CD4-positive, CD25-positive, alpha-beta regulatory T cell (primary cell): ENCODE data around the gene MLNR. TPM values are rescaled to one million over a fixed set of nuclear protein-coding genes. Genes with fewer than 3 reads are reported as not detected.

ENCODE experiments used
- ATAC-seq, 2 donors: fragments of 150-1000 bp; cut with Tn5 transposase; one replicate each; pipeline ENCODE4 v1.10.0; 2021; ENCODE audit warnings: low read depth in 2 of 2, moderate number of reproducible peaks in 2 of 2, moderate library complexity in 1 of 2
- DNase-seq, 3 donors: peaks; one replicate each; pipeline versions ENCODE4 v3.0.0 to v3.0.0-alpha.2; 2012 to 2022; ENCODE audit warnings: mixed read lengths in 1 of 3
- H3K27ac ChIP-seq: one replicate; pipeline ENCODE4 v1.7.0; 2013; ENCODE audit warnings: mild to moderate bottlenecking, low read length; ENCODE audit not compliant: insufficient read depth, poor library complexity, severe bottlenecking
- H3K27me3 ChIP-seq: one replicate; pipeline ENCODE4 v1.7.0; 2013; ENCODE audit warnings: low read length; ENCODE audit not compliant: control insufficient read depth, insufficient read depth
- H3K36me3 ChIP-seq: one replicate; pipeline ENCODE4 v1.7.0; 2013; ENCODE audit warnings: mild to moderate bottlenecking, low read length, moderate library complexity; ENCODE audit not compliant: control insufficient read depth, insufficient read depth
- H3K4me1 ChIP-seq: 2 replicates; pipeline ENCODE4 v1.7.0; 2013; ENCODE audit warnings: mild to moderate bottlenecking, low read length; ENCODE audit not compliant: insufficient read depth, control insufficient read depth, poor library complexity, severe bottlenecking
- H3K4me3 ChIP-seq: one replicate; pipeline ENCODE4 v1.7.0; 2013; ENCODE audit warnings: low read depth, mild to moderate bottlenecking, low read length, moderate library complexity
- H3K9me3 ChIP-seq, 2 experiments: 1 replicate in 1 of 2; 2 replicates in 1 of 2; pipeline ENCODE4 v1.7.0; 2013; ENCODE audit warnings: low read length in 2 of 2, mild to moderate bottlenecking in 1 of 2, moderate library complexity in 1 of 2; ENCODE audit not compliant: control insufficient read depth in 2 of 2
- H3K27ac Mint-ChIP-seq, 3 donors: one replicate each; pipeline ENCODE4 v1.8.0; 2020 to 2022; ENCODE audit warnings: mild to moderate bottlenecking in 3 of 3, mixed read lengths in 3 of 3, moderate library complexity in 2 of 3
- H3K27me3 Mint-ChIP-seq: one replicate; pipeline ENCODE4 v1.8.0; 2022; ENCODE audit warnings: mild to moderate bottlenecking, mixed read lengths
- H3K36me3 Mint-ChIP-seq: one replicate; pipeline ENCODE4 v1.8.0; 2020; ENCODE audit warnings: mixed read lengths
- H3K4me1 Mint-ChIP-seq, 4 donors: one replicate each; pipeline ENCODE4 v1.8.0; 2020 to 2022; ENCODE audit warnings: mixed read lengths in 4 of 4, mild to moderate bottlenecking in 1 of 4
- H3K4me3 Mint-ChIP-seq, 4 donors: one replicate each; pipeline ENCODE4 v1.8.0; 2020 to 2022; ENCODE audit warnings: mild to moderate bottlenecking in 4 of 4, mixed read lengths in 4 of 4, moderate library complexity in 3 of 4
- H3K9me3 Mint-ChIP-seq, 7 donors: one replicate each; pipeline ENCODE4 v1.8.0; 2020 to 2022; ENCODE audit warnings: mixed read lengths in 7 of 7, mild to moderate bottlenecking in 3 of 7, moderate library complexity in 2 of 7
- polyA plus RNA-seq, 4 donors: library from polyadenylated mRNA; unstranded; fragments of 300-500 nt; fragmentation: Illumina TruSeq; gene quantifications; one replicate each; pipeline ENCODE4 v1.2.3, GENCODE V29; 2021
- total RNA-seq: library from RNA; stranded (reverse); gene quantifications from one replicate; pipeline ENCODE4 v1.2.3, GENCODE V29; 2022

MLNR gene
- total and polyA plus RNA-seq, 5 donors from 2014 or later: not detected

DNA sequence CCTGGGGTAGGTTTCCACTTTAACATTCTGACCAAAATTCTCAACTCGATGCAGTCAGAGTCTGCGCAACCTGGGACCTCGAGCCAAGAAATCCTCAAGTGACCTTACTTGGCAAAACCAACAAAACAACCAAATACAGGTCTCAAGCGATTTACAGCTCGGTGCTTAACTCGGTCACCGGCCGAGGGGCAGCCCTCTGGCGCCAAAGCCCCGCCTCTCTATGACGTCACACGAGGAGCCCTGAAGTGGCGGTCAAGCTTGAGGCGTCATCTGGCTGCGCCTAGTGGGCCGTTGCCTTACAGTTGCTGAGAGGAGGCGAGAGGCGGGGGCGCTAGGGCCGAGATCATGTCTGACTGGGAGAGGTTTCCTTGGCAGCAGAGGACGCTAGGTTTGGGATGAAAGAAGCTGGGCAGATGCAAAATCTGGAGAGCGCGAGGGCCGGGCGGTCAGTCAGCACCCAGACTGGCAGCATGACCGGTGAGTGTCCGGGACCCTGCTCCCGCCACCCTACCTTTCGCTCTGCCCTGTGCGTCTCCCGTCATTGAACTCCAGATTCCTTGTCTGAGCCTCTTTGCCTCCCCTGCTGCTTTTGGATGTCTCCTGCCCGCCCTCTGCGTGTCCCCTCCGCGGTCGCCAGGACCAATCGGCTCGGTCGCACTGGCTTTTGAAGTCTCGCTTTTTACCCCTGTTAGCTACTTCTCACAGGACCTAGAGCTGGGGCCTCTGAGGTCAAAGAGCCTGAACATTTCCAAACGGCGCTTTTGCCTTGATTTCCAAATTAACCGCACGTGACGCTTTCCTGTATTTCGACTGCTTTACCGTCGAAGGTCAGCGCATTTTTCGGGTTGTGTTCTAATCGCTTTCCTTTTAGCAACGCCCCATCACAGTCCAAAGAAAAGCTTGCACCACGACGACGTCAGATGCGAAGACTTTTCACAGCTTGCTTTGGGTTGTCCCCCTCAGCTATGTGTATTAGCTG, 27.8 kb downstream of the MLNR start, which contains the start of gene CDADC1:
TSS of gene CDADC1 (plus strand) at position 283 of the 979 bp plus-strand sequence. CDS start at position 396, 113 bp downstream.
- H3K27ac ChIP-seq: peak within 1 kb of the TSS; percentile 84
- peaks cover 5% of the 10 kb centered on the region for H3K27me3 ChIP-seq
- Mint-ChIP-seq H3K36me3 (peaks cover 9% of the 10 kb centered on the region), H3K4me1 (peaks cover 30 to 57% (median 43%) of the 10 kb centered on the region in 4 donors), H3K9me3 (peaks cover 0 to 2% (median 0%) of the 10 kb centered on the region in 7 donors), H3K4me3 (peak within 1 kb of the TSS; percentile 94 to 99 (median 98)), H3K27me3 (peaks cover 4% of the 10 kb centered on the region), H3K27ac (peak within 1 kb of the TSS; percentile 96 to 99 (median 98))
- peaks cover 37% of the 10 kb centered on the region for H3K4me1 ChIP-seq
- peak; percentile 74 to 91 (median 82) for DNase-seq
- no peaks in the 10 kb centered on the region for H3K9me3 ChIP-seq
- H3K36me3 ChIP-seq: no peaks in the 10 kb centered on the region
- peak within 1 kb of the TSS; percentile 96 for H3K4me3 ChIP-seq
- peak; percentile 78 for ATAC-seq

DNA sequence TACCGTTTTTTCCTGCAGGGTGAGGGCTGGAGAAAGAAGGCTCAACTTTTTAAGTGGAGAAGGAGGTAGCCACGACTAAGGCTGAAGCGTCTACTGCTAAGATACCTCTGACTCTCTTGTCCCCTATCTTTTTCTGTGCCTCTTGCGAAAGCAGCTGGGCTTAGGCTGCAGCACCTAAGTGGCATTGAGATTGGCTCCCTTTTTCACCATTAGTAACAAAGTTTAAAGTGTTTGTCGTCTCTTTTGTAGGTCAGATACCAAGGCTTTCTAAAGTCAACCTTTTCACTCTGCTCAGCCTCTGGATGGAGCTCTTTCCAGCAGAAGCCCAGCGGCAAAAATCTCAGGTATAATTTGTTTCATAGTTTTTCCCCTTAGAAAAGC, 28.5 kb downstream of the MLNR start:
- Mint-ChIP-seq H3K27ac (peak overlapping the region; percentile 57 to 98 (median 96)), H3K4me3 (peak overlapping the region; percentile 94 to 99 (median 98)), H3K4me1 (peaks cover 35 to 63% (median 48%) of the 10 kb centered on the region in 4 donors), H3K36me3 (peaks cover 9% of the 10 kb centered on the region), H3K9me3 (peaks cover 0 to 2% (median 0%) of the 10 kb centered on the region in 7 donors), H3K27me3 (peaks cover 4% of the 10 kb centered on the region)
- H3K9me3 ChIP-seq: no peaks in the 10 kb centered on the region
- no peaks in the 10 kb centered on the region for H3K36me3 ChIP-seq
- ATAC-seq (peak; percentile 20 to 32), DNase-seq (peak in 1 of 3 donors; percentile 15)
- peak overlapping the region; percentile 84 for H3K27ac ChIP-seq
- H3K4me1 ChIP-seq: peaks cover 43% of the 10 kb centered on the region
- H3K27me3 ChIP-seq: peaks cover 2% of the 10 kb centered on the region
- peak overlapping the region; percentile 96 for H3K4me3 ChIP-seq

DNA sequence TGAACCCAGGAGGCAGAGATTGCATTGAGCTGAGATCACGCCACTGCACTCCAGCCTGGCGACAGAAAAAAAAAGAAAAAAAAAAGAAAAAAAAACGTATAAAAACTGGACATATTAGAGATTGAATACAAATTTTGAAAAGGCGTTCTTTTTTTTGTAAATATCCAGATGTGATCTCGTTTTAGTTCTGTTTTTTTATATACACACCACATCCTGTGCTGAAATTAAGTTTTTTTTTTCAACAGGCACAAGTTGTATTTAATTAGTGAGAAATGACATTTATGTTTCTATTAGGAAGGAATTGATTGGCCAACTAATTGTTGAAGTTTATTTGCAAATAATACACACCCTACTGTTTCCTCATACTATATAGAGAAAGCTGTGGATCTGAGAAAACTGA, 31.2 kb downstream of the MLNR start:
- Mint-ChIP-seq H3K27me3 (no peaks in the 10 kb centered on the region), H3K9me3 (no peaks in the 10 kb centered on the region), H3K4me1 (peaks cover 39 to 85% (median 66%) of the 10 kb centered on the region in 4 donors), H3K36me3 (peaks cover 20% of the 10 kb centered on the region), H3K4me3 (peak overlapping the region in 3 of 4 donors; percentile 21 to 24 (median 23)), H3K27ac (peak overlapping the region in 1 of 3 donors; percentile 42)
- peak overlapping the region; percentile 0 for H3K4me3 ChIP-seq
- ATAC-seq: no peak
- DNase-seq: no peak
- H3K27me3 ChIP-seq: peaks cover 2% of the 10 kb centered on the region
- peaks cover 51% of the 10 kb centered on the region for H3K4me1 ChIP-seq
- no peaks in the 10 kb centered on the region for H3K9me3 ChIP-seq
- peaks cover 17% of the 10 kb centered on the region for H3K36me3 ChIP-seq
- no peak overlapping the region for H3K27ac ChIP-seq

DNA sequence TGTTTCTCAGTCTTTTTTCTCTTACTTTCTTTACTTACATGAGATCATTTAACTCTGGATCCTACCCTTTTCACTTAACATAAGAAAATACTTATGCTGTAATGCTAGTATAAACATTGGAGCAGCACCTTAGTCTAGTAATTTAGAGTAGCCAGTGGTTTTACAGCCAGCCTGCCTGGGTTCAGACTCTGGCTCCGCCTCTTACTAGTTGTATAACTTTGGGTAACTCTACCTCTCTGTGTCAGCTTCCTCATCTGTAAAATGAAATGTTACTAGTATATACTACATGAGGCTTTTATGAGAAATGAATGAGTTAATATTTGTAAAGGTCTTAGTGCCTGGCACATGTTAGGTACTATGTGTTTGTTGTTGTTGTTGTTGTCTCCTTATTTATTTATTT, 33.2 kb downstream of the MLNR start:
- Histone ChIP-seq H3K27ac (no peak overlapping the region), H3K4me3 (no peak overlapping the region)

DNA sequence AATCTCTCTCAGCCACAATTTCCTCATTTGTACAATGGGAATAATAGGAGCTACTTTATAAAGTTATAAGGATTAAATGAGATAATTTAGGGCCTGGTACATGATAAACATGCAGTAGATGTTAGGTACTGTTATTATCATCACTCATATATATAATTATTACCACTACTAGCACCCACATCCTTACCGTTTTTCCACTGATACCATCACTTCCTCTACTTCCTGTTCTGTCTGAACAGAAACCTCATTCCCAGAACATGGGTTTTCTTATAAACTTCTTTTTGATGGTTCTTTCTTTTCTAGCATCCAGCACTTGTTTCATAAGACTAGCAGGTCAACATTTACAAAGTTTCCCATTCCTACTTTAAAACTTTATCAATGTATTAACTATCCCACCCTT, 33.9 kb downstream of the MLNR start:
- Histone ChIP-seq H3K27ac (no peak overlapping the region), H3K9me3 (no peaks in the 10 kb centered on the region), H3K36me3 (peaks cover 20% of the 10 kb centered on the region), H3K4me1 (peaks cover 53% of the 10 kb centered on the region), H3K27me3 (no peaks in the 10 kb centered on the region), H3K4me3 (no peak overlapping the region)
- Mint-ChIP-seq H3K36me3 (peaks cover 24% of the 10 kb centered on the region), H3K27me3 (no peaks in the 10 kb centered on the region), H3K27ac (peak overlapping the region in 1 of 3 donors; percentile 94), H3K9me3 (no peaks in the 10 kb centered on the region), H3K4me1 (peaks cover 38 to 88% (median 65%) of the 10 kb centered on the region in 4 donors), H3K4me3 (peak overlapping the region in 1 of 4 donors; percentile 14)
- DNase-seq (peak in 1 of 3 donors; percentile 19), ATAC-seq (no peak)

More for the DNA sequence above, 33.2 kb downstream of the MLNR start:
- peaks cover 55% of the 10 kb centered on the region for H3K4me1 ChIP-seq
- Mint-ChIP-seq H3K9me3 (no peaks in the 10 kb centered on the region), H3K36me3 (peaks cover 24% of the 10 kb centered on the region), H3K4me3 (peak overlapping the region in 3 of 4 donors; percentile 1 to 92 (median 8)), H3K4me1 (peaks cover 44 to 88% (median 65%) of the 10 kb centered on the region in 4 donors), H3K27ac (peak overlapping the region; percentile 16 to 78 (median 45)), H3K27me3 (no peaks in the 10 kb centered on the region)
- ATAC-seq (no peak), DNase-seq (peak in 1 of 3 donors; percentile 20)
- H3K36me3 ChIP-seq: peaks cover 20% of the 10 kb centered on the region
- H3K27me3 ChIP-seq: no peaks in the 10 kb centered on the region
- no peaks in the 10 kb centered on the region for H3K9me3 ChIP-seq

DNA sequence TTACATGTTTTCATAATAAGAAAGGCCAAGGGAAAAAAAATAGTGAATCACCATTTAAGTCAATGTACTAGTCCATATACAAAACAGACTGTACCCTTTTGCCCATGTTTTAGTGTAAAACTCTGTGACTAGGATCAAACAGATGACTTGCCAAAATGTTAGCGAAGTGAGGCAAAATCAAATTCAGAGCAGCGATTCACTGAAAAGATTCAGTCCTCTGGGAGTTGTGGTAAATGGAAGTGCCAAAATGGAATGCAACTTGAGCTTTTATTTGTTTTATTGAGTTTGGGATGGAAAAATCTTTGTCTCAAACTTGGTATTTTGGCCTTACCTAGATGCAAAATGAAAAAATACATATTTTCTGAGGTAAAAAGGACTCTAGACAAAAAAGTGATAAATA, 36.7 kb downstream of the MLNR start:
- Mint-ChIP-seq H3K27me3 (no peaks in the 10 kb centered on the region), H3K27ac (peak overlapping the region; percentile 91 to 96 (median 96)), H3K9me3 (no peaks in the 10 kb centered on the region), H3K36me3 (peaks cover 37% of the 10 kb centered on the region), H3K4me1 (peaks cover 30 to 65% (median 46%) of the 10 kb centered on the region in 4 donors), H3K4me3 (peak overlapping the region in 3 of 4 donors; percentile 85 to 89 (median 88))
- Histone ChIP-seq H3K4me1 (peaks cover 32% of the 10 kb centered on the region), H3K27ac (no peak overlapping the region), H3K9me3 (no peaks in the 10 kb centered on the region), H3K4me3 (no peak overlapping the region), H3K36me3 (peaks cover 44% of the 10 kb centered on the region), H3K27me3 (no peaks in the 10 kb centered on the region)
- ATAC-seq (no peak), DNase-seq (no peak)

DNA sequence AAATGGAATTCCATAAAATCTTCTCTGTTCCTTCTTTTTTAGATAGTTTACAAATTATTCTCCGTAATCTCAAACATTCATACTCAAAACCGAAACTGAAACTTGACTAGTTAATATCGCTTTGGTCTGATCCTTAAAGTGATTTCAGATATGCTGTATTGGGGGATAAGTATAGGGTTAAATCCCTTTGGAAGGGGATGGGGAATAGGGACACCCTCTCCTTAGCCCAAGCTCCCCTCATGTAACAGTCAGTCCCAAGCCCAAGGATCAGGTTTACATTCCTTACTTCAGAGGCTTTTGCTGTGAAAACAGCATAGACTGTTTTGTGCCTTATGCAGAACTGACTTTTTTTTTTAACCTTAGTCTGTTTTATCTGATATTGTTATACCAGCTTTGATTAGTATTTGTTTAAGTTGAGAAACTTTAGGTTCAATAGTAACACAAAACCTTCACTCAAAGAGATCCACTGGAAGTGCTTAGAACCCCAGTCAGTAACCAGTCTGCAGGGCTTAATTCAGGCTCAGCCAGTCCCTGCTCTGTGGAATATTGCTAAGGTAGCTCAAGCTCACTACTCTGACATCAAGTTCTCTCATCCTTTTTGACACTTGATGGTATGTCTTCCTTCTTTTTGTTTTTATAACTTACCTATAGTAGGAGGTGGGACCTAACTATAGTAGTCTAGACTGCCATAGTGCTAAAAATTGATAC, 38.1 kb downstream of the MLNR start:
- peak overlapping the region; percentile 85 to 89 (median 88) for H3K4me3 Mint-ChIP-seq
- peaks cover 44% of the 10 kb centered on the region for H3K36me3 ChIP-seq
- H3K36me3 Mint-ChIP-seq: peaks cover 39% of the 10 kb centered on the region
- DNase-seq (peak in 2 of 3 donors; percentile 36 to 60), ATAC-seq (peak; percentile 39 to 57)
- H3K4me3 ChIP-seq: peak overlapping the region; percentile 96
- no peaks in the 10 kb centered on the region for H3K9me3 ChIP-seq
- no peaks in the 10 kb centered on the region for H3K27me3 Mint-ChIP-seq
- no peaks in the 10 kb centered on the region for H3K9me3 Mint-ChIP-seq
- peaks cover 21 to 55% (median 38%) of the 10 kb centered on the region in 4 donors for H3K4me1 Mint-ChIP-seq
- H3K27ac ChIP-seq: peak overlapping the region; percentile 66
- H3K27ac Mint-ChIP-seq: peak overlapping the region; percentile 91 to 96 (median 96)
- no peaks in the 10 kb centered on the region for H3K27me3 ChIP-seq
- peaks cover 25% of the 10 kb centered on the region for H3K4me1 ChIP-seq
